GM12874 (cell line): ENCODE results near the gene CDH13.

ENCODE experiments used
- CTCF ChIP-seq: IDR thresholded peaks from 2 replicates; pipeline ENCODE4 v1.5.1; 2011; ENCODE audit warnings: low read depth, mild to moderate bottlenecking, control low read depth, low read length, moderate library complexity; ENCODE audit not compliant: insufficient read depth

The CDH13 gene

GRCh38 chr16:82767198-82767597 is 140.4 kb downstream of the CDH13 start:
- TF ChIP-seq CTCF: no peak

GRCh38 chr16:82767808-82768207 is 141.0 kb downstream of the CDH13 start:
- no peak for TF ChIP-seq CTCF

- no peak for TF ChIP-seq CTCF
Observed at GRCh38 chr16:82769845-82770244, 143.1 kb downstream of the CDH13 start.

- TF ChIP-seq CTCF: no peak
Observed at GRCh38 chr16:82772215-82772614, 145.4 kb downstream of the CDH13 start.

- TF ChIP-seq CTCF: no peak
Observed at GRCh38 chr16:82773018-82773417, 146.2 kb downstream of the CDH13 start.

- no peak for TF ChIP-seq CTCF
Observed at GRCh38 chr16:82776470-82777146, 149.8 kb downstream of the CDH13 start.

- TF ChIP-seq CTCF: no peak
Observed at GRCh38 chr16:82782715-82783251, 156.0 kb downstream of the CDH13 start.
